CD4-positive, alpha-beta T cell (primary cell): Measurements from ENCODE around the gene ATOX1. TPM values are rescaled to one million over a fixed set of nuclear protein-coding genes. Genes with fewer than 3 reads are reported as not detected.

ENCODE experiments used
- ATAC-seq: fragments of 200-7000 bp; cut with Tn5 transposase; one replicate; pipeline ENCODE4 v1.10.0; 2022; ENCODE audit warnings: mild to moderate bottlenecking; ENCODE audit not compliant: poor library complexity
- CTCF ChIA-PET: fragments of 350-600 bp; sonication (Branson Sonifier 250); formaldehyde crosslinking; loops from one replicate; lab custom pipeline; 2021; ENCODE audit warnings: antibody characterized with exemption, inconsistent platforms; lab: Charles Lee
- POLR2A ChIA-PET: fragments of 350-600 bp; sonication (Branson Sonifier 250); formaldehyde crosslinking; loops from one replicate; lab custom pipeline; 2021; ENCODE audit warnings: antibody characterized with exemption, inconsistent platforms; lab: Charles Lee
- DNase-seq, 14 experiments: peaks; one replicate each; pipeline ENCODE4 v3.0.0-alpha.2; 2013 to 2020; ENCODE audit warnings: mixed read lengths in 2 of 14
- H3K27ac ChIP-seq, 2 donors: one replicate each; pipeline versions ENCODE4 v1.5.1 to v1.7.0; 2013; ENCODE audit warnings: low read length in 2 of 2, low read depth in 1 of 2, mild to moderate bottlenecking in 1 of 2
- H3K27me3 ChIP-seq, 2 experiments: 1 replicate in 1 of 2; 2 replicates in 1 of 2; pipeline versions ENCODE4 v1.6.1 to v1.7.0; 2013; ENCODE audit warnings: low read length in 2 of 2, control low read depth in 1 of 2, mild to moderate bottlenecking in 1 of 2, moderate library complexity in 1 of 2; ENCODE audit not compliant: insufficient read depth in 2 of 2, control insufficient read depth in 1 of 2
- H3K36me3 ChIP-seq: one replicate; pipeline ENCODE4 v1.6.1; 2013; ENCODE audit warnings: low read length, control low read depth; ENCODE audit not compliant: insufficient read depth
- H3K4me1 ChIP-seq: one replicate; pipeline ENCODE4 v1.6.1; 2013; ENCODE audit warnings: low read length, control low read depth; ENCODE audit not compliant: insufficient read depth
- H3K4me3 ChIP-seq: one replicate; pipeline ENCODE4 v1.5.1; 2013; ENCODE audit warnings: mild to moderate bottlenecking, low read length, moderate library complexity
- H3K9me3 ChIP-seq, 2 experiments: 1 replicate in 1 of 2; 2 replicates in 1 of 2; pipeline versions ENCODE4 v1.6.1 to v1.7.0; 2013; ENCODE audit warnings: low read length in 2 of 2, mild to moderate bottlenecking in 2 of 2, control low read depth in 1 of 2, moderate library complexity in 1 of 2; ENCODE audit not compliant: control insufficient read depth in 1 of 2, insufficient read depth in 1 of 2
- H3K27ac Mint-ChIP-seq: one replicate; pipeline ENCODE4 v1.8.0; 2020; ENCODE audit warnings: mixed read lengths
- H3K27me3 Mint-ChIP-seq: one replicate; pipeline ENCODE4 v1.8.0; 2021; ENCODE audit warnings: mixed read lengths
- H3K36me3 Mint-ChIP-seq: one replicate; pipeline ENCODE4 v1.8.0; 2021; ENCODE audit warnings: low read depth, mixed read lengths
- H3K4me1 Mint-ChIP-seq: one replicate; pipeline ENCODE4 v1.8.0; 2021; ENCODE audit warnings: low read depth, mixed read lengths
- H3K4me3 Mint-ChIP-seq: one replicate; pipeline ENCODE4 v1.8.0; 2020; ENCODE audit warnings: mild to moderate bottlenecking, mixed read lengths
- H3K9me3 Mint-ChIP-seq: one replicate; pipeline ENCODE4 v1.8.0; 2020; ENCODE audit warnings: mixed read lengths
- intact Hi-C, 2 experiments: fragments of 100-400 bp; cut with DNase I in 1 of 2; cut with micrococcal nuclease in 1 of 2; formaldehyde crosslinking; loops; one replicate each; pipeline versions ENCODE4 v1.15.1 to v1.9.0; 2023 to 2025; cut with DNase I, micrococcal nuclease
- total RNA-seq, 174 experiments: library from RNA in 2 of 174; stranded (reverse) in 2 of 174; gene quantifications; one replicate each; pipeline ENCODE4 v1.2.3 and lab custom pipeline; 2021 to 2026
- TF ChIP-seq, protein P1 (sequence below): fragments of 200-600 bp; IDR thresholded peaks from one replicate; pipeline ENCODE4 v1.8.0; 2022; ENCODE audit warnings: antibody characterized with exemption, mild to moderate bottlenecking

The ATOX1 gene
- total RNA-seq, 2 experiments from 2014 or later: 11.2 to 13.3 TPM

DNA sequence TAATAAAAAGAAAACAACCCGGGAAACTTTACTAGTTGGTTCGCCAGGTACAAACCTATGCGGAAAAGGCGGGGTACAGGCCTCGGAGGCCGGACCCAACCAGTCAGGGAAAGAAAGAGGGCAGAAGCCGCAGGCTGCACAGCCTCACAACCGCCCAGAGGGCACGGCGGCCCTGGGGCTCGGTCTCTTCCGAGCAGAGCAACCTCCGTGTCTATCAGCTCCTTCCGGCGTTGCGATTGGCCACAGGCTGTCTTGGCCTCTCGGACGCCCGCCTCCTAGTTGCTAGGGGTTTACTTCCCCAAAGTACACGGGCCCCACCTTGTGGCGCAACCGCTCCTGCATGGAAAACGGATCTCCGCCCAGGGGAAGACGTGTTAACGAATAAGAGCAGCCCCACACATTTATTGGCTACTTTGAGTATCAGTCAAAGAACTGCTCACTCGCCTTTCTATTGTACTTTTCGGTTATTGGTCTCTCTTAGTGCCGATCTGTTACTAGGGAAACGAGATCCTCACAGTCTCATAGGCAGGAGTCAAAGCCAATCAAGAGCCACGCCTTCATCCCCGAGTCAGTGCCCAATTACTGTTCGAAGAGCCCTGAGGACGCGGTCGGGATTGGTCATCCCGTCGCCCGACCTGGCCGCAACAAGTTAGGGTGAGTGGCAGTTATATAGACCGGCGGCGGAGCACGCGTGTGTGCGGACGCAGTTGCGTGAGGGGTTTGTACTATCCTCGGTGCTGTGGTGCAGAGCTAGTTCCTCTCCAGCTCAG, 13.0 kb upstream of the ATOX1 start, which contains the start of gene G3BP1:
TSS of gene G3BP1 (plus strand) at position 696 of the 770 bp plus-strand sequence. CDS start 14,667 bp downstream, outside the sequence.
- TF ChIP-seq, protein P1, sequence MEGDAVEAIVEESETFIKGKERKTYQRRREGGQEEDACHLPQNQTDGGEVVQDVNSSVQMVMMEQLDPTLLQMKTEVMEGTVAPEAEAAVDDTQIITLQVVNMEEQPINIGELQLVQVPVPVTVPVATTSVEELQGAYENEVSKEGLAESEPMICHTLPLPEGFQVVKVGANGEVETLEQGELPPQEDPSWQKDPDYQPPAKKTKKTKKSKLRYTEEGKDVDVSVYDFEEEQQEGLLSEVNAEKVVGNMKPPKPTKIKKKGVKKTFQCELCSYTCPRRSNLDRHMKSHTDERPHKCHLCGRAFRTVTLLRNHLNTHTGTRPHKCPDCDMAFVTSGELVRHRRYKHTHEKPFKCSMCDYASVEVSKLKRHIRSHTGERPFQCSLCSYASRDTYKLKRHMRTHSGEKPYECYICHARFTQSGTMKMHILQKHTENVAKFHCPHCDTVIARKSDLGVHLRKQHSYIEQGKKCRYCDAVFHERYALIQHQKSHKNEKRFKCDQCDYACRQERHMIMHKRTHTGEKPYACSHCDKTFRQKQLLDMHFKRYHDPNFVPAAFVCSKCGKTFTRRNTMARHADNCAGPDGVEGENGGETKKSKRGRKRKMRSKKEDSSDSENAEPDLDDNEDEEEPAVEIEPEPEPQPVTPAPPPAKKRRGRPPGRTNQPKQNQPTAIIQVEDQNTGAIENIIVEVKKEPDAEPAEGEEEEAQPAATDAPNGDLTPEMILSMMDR: peak; percentile 45
- Mint-ChIP-seq H3K27me3 (no peaks in the 10 kb centered on the region), H3K4me1 (peaks cover 47% of the 10 kb centered on the region), H3K4me3 (peak within 1 kb of the TSS; percentile 90), H3K27ac (no peak within 1 kb of the TSS), H3K9me3 (no peaks in the 10 kb centered on the region), H3K36me3 (peaks cover 23% of the 10 kb centered on the region)
- Histone ChIP-seq H3K27ac (peak within 1 kb of the TSS; percentile 86 to 90), H3K9me3 (no peaks in the 10 kb centered on the region), H3K4me3 (peak within 1 kb of the TSS; percentile 88), H3K36me3 (no peaks in the 10 kb centered on the region), H3K4me1 (peaks cover 31% of the 10 kb centered on the region), H3K27me3 (no peaks in the 10 kb centered on the region)
- ChIA-PET POLR2A (interaction anchor here (0.6 to 3.4 kb wide), 32 partner anchors 8 to 1811 kb away, joined by 3 to 160 read pairs (median 6); partner anchors contain the start of genes ATOX1, CD74, DCTN4 and GM2A), CTCF (interaction anchor here (0.8 to 2.1 kb wide), 11 partner anchors 8 to 324 kb away, joined by 3 to 20 read pairs (median 6); partner anchors contain the start of genes ATOX1 and SLC36A1)
- intact Hi-C loops: loop anchor here (1.0 to 10.0 kb wide), 8 partner anchors 13 to 1414 kb away; partner anchors contain the start of genes ATOX1 (in 2 of the 2), TCOF1 (in 2 of the 2), CCDC69 (in 1 of the 2) and CD74 (in 1 of the 2)
- DNase-seq: peak; percentile 97 to 100 (median 99)
- peak; percentile 76 for ATAC-seq

DNA sequence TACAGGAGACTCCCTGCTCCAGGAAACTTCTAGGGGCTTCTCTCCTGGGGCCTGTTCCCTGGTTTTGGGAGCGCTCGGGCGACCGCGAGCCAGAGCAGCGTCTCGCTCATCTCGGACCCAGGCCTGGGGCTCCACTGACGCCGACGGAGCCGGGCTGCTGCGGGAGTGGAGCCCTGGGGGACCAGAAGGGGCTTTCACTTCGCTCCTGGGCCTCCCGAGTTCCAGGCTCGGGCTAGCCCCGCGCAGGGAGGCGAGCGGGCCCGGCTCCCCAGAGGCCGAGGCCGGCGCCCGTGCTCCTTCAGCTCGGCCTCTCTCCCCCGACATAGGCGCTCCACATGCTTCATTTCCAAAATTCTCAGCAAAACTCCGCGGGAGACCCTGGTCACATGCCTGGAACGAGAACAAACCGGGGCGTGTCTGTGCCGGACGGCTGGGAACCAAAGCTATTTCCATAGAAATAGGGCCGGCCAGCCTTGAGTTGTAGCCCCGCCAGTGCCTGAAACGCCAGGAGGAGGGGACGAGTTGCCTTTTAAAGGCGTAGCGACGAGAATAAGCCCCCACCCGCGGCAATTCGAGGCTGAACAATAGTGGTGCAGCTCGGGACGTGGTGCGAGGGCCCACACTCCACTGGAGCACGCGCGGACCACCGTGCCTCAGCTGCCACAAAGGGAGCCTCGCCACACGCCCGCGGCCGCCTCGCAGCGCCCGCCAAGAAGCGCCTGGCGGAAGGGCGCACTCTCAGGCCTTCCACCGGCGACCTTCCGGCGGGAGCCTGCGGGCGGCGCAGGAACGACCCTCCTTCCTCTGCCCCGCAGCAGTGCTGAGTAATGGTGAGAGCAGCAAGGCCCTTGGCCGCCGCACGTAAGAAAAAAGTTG, 12.2 kb upstream of the ATOX1 start:
- Histone ChIP-seq H3K36me3 (no peaks in the 10 kb centered on the region), H3K4me1 (peaks cover 31% of the 10 kb centered on the region), H3K27ac (peak overlapping the region; percentile 86 to 90), H3K4me3 (peak overlapping the region; percentile 68), H3K27me3 (no peaks in the 10 kb centered on the region), H3K9me3 (no peaks in the 10 kb centered on the region)
- intact Hi-C loops: loop anchor here (1.0 to 10.0 kb wide), 8 partner anchors 12 to 1413 kb away; partner anchors contain the start of genes ATOX1 (in 2 of the 2), TCOF1 (in 2 of the 2), CCDC69 (in 1 of the 2) and CD74 (in 1 of the 2)
- Mint-ChIP-seq H3K27me3 (no peaks in the 10 kb centered on the region), H3K36me3 (peaks cover 15% of the 10 kb centered on the region), H3K27ac (no peak overlapping the region), H3K4me1 (peaks cover 39% of the 10 kb centered on the region), H3K9me3 (no peaks in the 10 kb centered on the region), H3K4me3 (peak overlapping the region; percentile 72)
- TF ChIP-seq, protein P1: no peak
- ChIA-PET CTCF (interaction anchor here (0.8 to 2.1 kb wide), 10 partner anchors 7 to 323 kb away, joined by 3 to 20 read pairs (median 6); partner anchors contain the start of genes ATOX1 and SLC36A1), POLR2A (interaction anchor here (0.6 to 3.4 kb wide), 26 partner anchors 10 to 1810 kb away, joined by 3 to 160 read pairs (median 8); partner anchors contain the start of genes ATOX1, CD74, DCTN4 and GM2A)
- peak; percentile 2 for ATAC-seq
- DNase-seq: peak in 4 of 14 experiments; percentile 6 to 71 (median 34)

DNA sequence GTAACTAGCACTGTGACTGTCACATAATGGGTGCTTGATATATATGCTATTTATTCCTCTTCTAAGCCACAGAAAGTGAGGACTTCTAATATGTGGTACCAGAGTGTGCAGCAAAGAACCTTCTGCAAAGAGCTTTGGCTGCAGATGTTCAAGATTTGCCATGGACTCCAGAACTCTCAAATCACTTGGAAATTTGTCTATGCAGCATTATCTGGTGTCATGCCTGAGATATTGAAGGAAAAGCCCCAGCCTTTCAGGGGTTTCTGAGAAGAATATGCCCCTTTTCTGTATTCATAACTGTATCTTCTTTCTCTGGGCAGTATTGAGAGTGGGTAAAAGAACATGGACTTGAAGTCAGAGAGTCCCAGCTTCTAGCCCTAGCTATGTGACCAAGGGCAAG, 8.5 kb upstream of the ATOX1 start:
- Mint-ChIP-seq H3K27ac (peak overlapping the region; percentile 41), H3K36me3 (no peaks in the 10 kb centered on the region), H3K9me3 (no peaks in the 10 kb centered on the region), H3K4me3 (no peak overlapping the region), H3K4me1 (peaks cover 11% of the 10 kb centered on the region), H3K27me3 (no peaks in the 10 kb centered on the region)
- intact Hi-C loops: loop anchor here in 1 of 2 experiments (5.0 to 10.0 kb wide), 2 partner anchors 265 to 1312 kb away; no protein-coding TSS in a partner anchor
- Histone ChIP-seq H3K4me1 (peaks cover 21% of the 10 kb centered on the region), H3K27me3 (no peaks in the 10 kb centered on the region), H3K36me3 (no peaks in the 10 kb centered on the region), H3K4me3 (no peak overlapping the region), H3K27ac (no peak overlapping the region), H3K9me3 (no peaks in the 10 kb centered on the region)
- ChIA-PET POLR2A (no interaction called here), CTCF (no interaction called here)
- ATAC-seq (no peak), DNase-seq (no peak)
- TF ChIP-seq, protein P1: no peak
